ENCODE data around the gene IER5L.

GRCh38 chr9:129206401-129206800, 28.3 kb upstream of the IER5L start:
- TF ChIP-seq, protein P1, sequence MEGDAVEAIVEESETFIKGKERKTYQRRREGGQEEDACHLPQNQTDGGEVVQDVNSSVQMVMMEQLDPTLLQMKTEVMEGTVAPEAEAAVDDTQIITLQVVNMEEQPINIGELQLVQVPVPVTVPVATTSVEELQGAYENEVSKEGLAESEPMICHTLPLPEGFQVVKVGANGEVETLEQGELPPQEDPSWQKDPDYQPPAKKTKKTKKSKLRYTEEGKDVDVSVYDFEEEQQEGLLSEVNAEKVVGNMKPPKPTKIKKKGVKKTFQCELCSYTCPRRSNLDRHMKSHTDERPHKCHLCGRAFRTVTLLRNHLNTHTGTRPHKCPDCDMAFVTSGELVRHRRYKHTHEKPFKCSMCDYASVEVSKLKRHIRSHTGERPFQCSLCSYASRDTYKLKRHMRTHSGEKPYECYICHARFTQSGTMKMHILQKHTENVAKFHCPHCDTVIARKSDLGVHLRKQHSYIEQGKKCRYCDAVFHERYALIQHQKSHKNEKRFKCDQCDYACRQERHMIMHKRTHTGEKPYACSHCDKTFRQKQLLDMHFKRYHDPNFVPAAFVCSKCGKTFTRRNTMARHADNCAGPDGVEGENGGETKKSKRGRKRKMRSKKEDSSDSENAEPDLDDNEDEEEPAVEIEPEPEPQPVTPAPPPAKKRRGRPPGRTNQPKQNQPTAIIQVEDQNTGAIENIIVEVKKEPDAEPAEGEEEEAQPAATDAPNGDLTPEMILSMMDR (IDR thresholded peaks at IDR 0.05 in 4 of 5, conservative IDR thresholded peaks at IDR 0.05 in 1 of 5): no peak
- no peak for TF ChIP-seq POLR2A (IDR thresholded peaks at IDR 0.05)

Measured in gastrocnemius medialis (tissue), 4 donors.